IMR-90 (cell line): ENCODE measurements around the gene PI16. TPM values are rescaled to one million over a fixed set of nuclear protein-coding genes. Genes with fewer than 3 reads are reported as not detected.

Source experiments
- ATAC-seq: fragments of 200-7000 bp; cut with Tn5 transposase; 2 replicates; pipeline ENCODE4 v1.9.1; 2020; ENCODE audit warnings: low read depth, mild to moderate bottlenecking, moderate library complexity
- BruUV-seq: library from RNA; stranded (reverse); fragments of 400-500 nt; replicated peaks from 2 replicates; lab custom pipeline; 2021; lab: Mats Ljungman, UMichigan
- CTCF ChIA-PET: fragments of 300-600 bp; formaldehyde crosslinking; extraction: SDS; loops from one replicate; lab custom pipeline; 2021; ENCODE audit warnings: antibody characterized with exemption; lab: Yijun Ruan, JAX
- POLR2A ChIA-PET: fragments of 300-600 bp; sonication (Branson Sonifier 250); formaldehyde crosslinking; loops from one replicate; lab custom pipeline; 2022; ENCODE audit warnings: antibody characterized with exemption; ENCODE audit not compliant: unreplicated experiment; lab: Charles Lee
- DNase-seq: peaks from one replicate; pipeline ENCODE4 v3.0.0; 2013
- H2AFZ ChIP-seq: replicated peaks from 2 replicates; pipeline ENCODE3; 2013; ENCODE audit warnings: low read length, mild to moderate bottlenecking; ENCODE audit not compliant: poor library complexity
- H2AK5ac ChIP-seq: 2 replicates; pipeline ENCODE4 v1.6.1; 2013; ENCODE audit warnings: low read depth, low read length, inconsistent platforms
- H2AK9ac ChIP-seq: replicated peaks from 2 replicates; pipeline ENCODE3; 2013; ENCODE audit warnings: mild to moderate bottlenecking, low read depth, low read length, moderate library complexity; ENCODE audit not compliant: poor library complexity
- H2BK120ac ChIP-seq: 2 replicates; pipeline ENCODE4 v1.6.1; 2013; ENCODE audit warnings: low read depth, low read length, inconsistent platforms
- H2BK15ac ChIP-seq: 3 replicates; pipeline ENCODE4 v1.6.1; 2013; ENCODE audit warnings: low read depth, low read length, inconsistent platforms
- H2BK20ac ChIP-seq: 2 replicates; pipeline ENCODE4 v1.6.1; 2013; ENCODE audit warnings: low read depth, mild to moderate bottlenecking, inconsistent platforms, low read length, moderate library complexity
- H2BK5ac ChIP-seq: 2 replicates; pipeline ENCODE4 v1.6.1; 2013; ENCODE audit warnings: mild to moderate bottlenecking, low read depth, low read length, inconsistent platforms; ENCODE audit not compliant: poor library complexity, severe bottlenecking
- H3K14ac ChIP-seq: replicated peaks from 2 replicates; pipeline ENCODE4 v1.6.1; 2013; ENCODE audit warnings: low read depth, low read length, inconsistent platforms
- H3K18ac ChIP-seq: 2 replicates; pipeline ENCODE4 v1.6.1; 2013; ENCODE audit warnings: low read depth, low read length, control low read depth
- H3K23ac ChIP-seq: 2 replicates; pipeline ENCODE4 v1.6.1; 2013; ENCODE audit warnings: low read depth, low read length, inconsistent platforms
- H3K27ac ChIP-seq: 2 replicates; pipeline ENCODE4 v1.5.1; 2013; ENCODE audit warnings: mild to moderate bottlenecking, control low read depth, low read length; ENCODE audit not compliant: insufficient read depth
- H3K27me3 ChIP-seq: 2 replicates; pipeline ENCODE4 v1.6.1; 2013; ENCODE audit warnings: low read length; ENCODE audit not compliant: control insufficient read depth, insufficient read depth
- H3K36me3 ChIP-seq: 2 replicates; pipeline ENCODE4 v1.6.1; 2013; ENCODE audit warnings: low read length, mixed read lengths; ENCODE audit not compliant: control insufficient read depth, insufficient read depth
- H3K4ac ChIP-seq: 2 replicates; pipeline ENCODE4 v1.6.1; 2013; ENCODE audit warnings: low read depth, low read length, inconsistent platforms
- H3K4me1 ChIP-seq: 2 replicates; pipeline ENCODE4 v1.6.1; 2013; ENCODE audit warnings: low read length, mixed read lengths; ENCODE audit not compliant: control insufficient read depth, insufficient read depth
- H3K4me2 ChIP-seq: 2 replicates; pipeline ENCODE4 v1.6.1; 2013; ENCODE audit warnings: low read depth, mild to moderate bottlenecking, control low read depth, low read length, moderate library complexity
- H3K4me3 ChIP-seq: 2 replicates; pipeline ENCODE4 v1.5.1; 2013; ENCODE audit warnings: low read depth, mild to moderate bottlenecking, control low read depth, low read length, moderate library complexity; ENCODE audit not compliant: insufficient read depth
- H3K56ac ChIP-seq: 2 replicates; pipeline ENCODE4 v1.6.1; 2013; ENCODE audit warnings: low read length, inconsistent platforms; ENCODE audit not compliant: insufficient read depth; ENCODE audit errors: extremely low read depth
- H3K79me1 ChIP-seq, 2 experiments: 2 replicates each; pipeline ENCODE4 v1.6.1; 2013; ENCODE audit warnings: low read length in 2 of 2, inconsistent platforms in 1 of 2, low read depth in 1 of 2
- H3K9ac ChIP-seq: 2 replicates; pipeline ENCODE4 v1.6.1; 2013; ENCODE audit warnings: low read depth, low read length, control low read depth
- H3K9me1 ChIP-seq: 2 replicates; pipeline ENCODE4 v1.6.1; 2013; ENCODE audit warnings: low read length, inconsistent platforms; ENCODE audit not compliant: insufficient read depth
- H3K9me3 ChIP-seq: 2 replicates; pipeline ENCODE4 v1.6.1; 2013; ENCODE audit warnings: low read length; ENCODE audit not compliant: control insufficient read depth, insufficient read depth
- H4K20me1 ChIP-seq: 2 replicates; pipeline ENCODE4 v1.6.1; 2013; ENCODE audit warnings: low read length, inconsistent platforms; ENCODE audit not compliant: insufficient read depth
- H4K5ac ChIP-seq: 2 replicates; pipeline ENCODE4 v1.6.1; 2013; ENCODE audit warnings: mild to moderate bottlenecking, low read depth, low read length, control low read depth
- H4K8ac ChIP-seq, 2 experiments: 2 replicates each; pipeline ENCODE4 v1.6.1; 2013; ENCODE audit warnings: low read depth in 2 of 2, low read length in 2 of 2, control low read depth in 1 of 2, inconsistent platforms in 1 of 2
- H4K91ac ChIP-seq: 2 replicates; pipeline ENCODE4 v1.6.1; 2013; ENCODE audit warnings: low read depth, low read length, inconsistent platforms; ENCODE audit not compliant: insufficient read depth
- CHD1 ChIP-seq: IDR thresholded peaks from 2 replicates; pipeline ENCODE4 v1.6.1; 2012; ENCODE audit warnings: low read depth, low read length, improper control_type of control experiment
- WGBS, 2 experiments: methylation state at CpG; one replicate each; pipeline versions ENCODE4 v1.1.5 to v1.1.7; 2013; ENCODE audit warnings: missing lambda C conversion rate in 2 of 2; ENCODE audit not compliant: insufficient read length in 1 of 2; ENCODE audit errors: extremely low coverage in 2 of 2; 5-methylcytosine and 5-hydroxymethylcytosine counted together
- dilution Hi-C: fragments of 300-500 bp; cut with HindIII; formaldehyde crosslinking; loops from one replicate; pipeline ENCODE4 v1.14.3; 2018; ENCODE audit warnings: low sequenced_read_pairs; ENCODE audit not compliant: unreplicated experiment
- in situ Hi-C: fragments of 300-500 bp; cut with MboI; formaldehyde crosslinking; loops from 3 replicates; pipeline ENCODE4 v1.14.3; 2019; ENCODE audit warnings: low sequenced_read_pairs, inconsistent platforms, mixed read lengths
- intact Hi-C: fragments of 100-400 bp; cut with micrococcal nuclease; formaldehyde crosslinking; loops from 2 replicates; pipeline ENCODE4 v1.10.0; 2022
- polyA plus RNA-seq, 3 experiments: library from polyadenylated mRNA; depleted of rRNA; stranded (reverse); fragments of >200 nt; gene quantifications; 2 replicates each; pipeline ENCODE4 v1.2.3, GENCODE V29; 2012; ENCODE audit warnings: low replicate concordance in 1 of 3
- total RNA-seq: library from RNA; depleted of rRNA; stranded (reverse); fragments of >200 nt; gene quantifications from 2 replicates; pipeline ENCODE4 v1.2.3, GENCODE V29; 2012

The PI16 gene
- total and polyA plus RNA-seq, 2 of the 4 experiments (the other 2 are of a cell fraction): 0.21 TPM; not detected in 1

DNA sequence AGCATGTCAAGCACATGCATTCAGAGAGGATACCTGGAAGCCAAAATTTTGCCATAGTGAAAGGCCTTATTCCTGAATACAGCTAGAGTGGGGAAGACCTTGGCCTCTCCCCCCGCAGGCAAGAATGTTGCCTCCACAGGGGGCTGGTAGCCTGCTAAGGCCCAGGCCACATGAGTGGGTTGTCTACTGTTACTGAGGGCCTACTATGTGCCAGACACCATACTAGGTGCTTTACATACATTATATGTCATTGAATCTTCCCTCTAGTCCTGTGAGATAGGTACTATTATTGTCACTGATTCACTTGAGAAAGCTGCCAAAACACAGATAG lies 642 bp upstream of the PI16 start:
- Histone ChIP-seq H2BK120ac (no peak overlapping the region), H2BK20ac (no peak overlapping the region), H3K9me1 (no peaks in the 10 kb centered on the region), H3K4me2 (no peak overlapping the region), H3K23ac (no peak overlapping the region), H3K56ac (no peak overlapping the region), H4K20me1 (no peaks in the 10 kb centered on the region), H4K91ac (no peak overlapping the region), H2BK5ac (no peak overlapping the region), H3K27ac (no peak overlapping the region), H3K9me3 (no peaks in the 10 kb centered on the region), H3K4me3 (no peak overlapping the region), H2AFZ (no peak overlapping the region), H3K9ac (no peak overlapping the region), H3K14ac (no peak overlapping the region), H3K4ac (no peak overlapping the region), H3K18ac (no peak overlapping the region), H4K5ac (no peak overlapping the region), H2AK5ac (no peak overlapping the region), H2AK9ac (no peak overlapping the region), H4K8ac (no peak overlapping the region), H3K4me1 (peaks cover 5% of the 10 kb centered on the region; the same call in 1 of the 2 replicates), H3K79me1 (no peaks in the 10 kb centered on the region), H3K36me3 (no peaks in the 10 kb centered on the region), H3K27me3 (peaks cover 3% of the 10 kb centered on the region; the same call in 1 of the 2 replicates), H2BK15ac (no peak overlapping the region)
- BruUV-seq: no TSS peak
- intact Hi-C loops (no loop called here), in situ Hi-C loops (no loop called here), dilution Hi-C loops (no loop called here)
- ChIA-PET CTCF (interaction anchor here (1.0 kb wide), 1 partner anchor 33 kb away, joined by 3 read pairs; the partner anchor contains the start of gene MTCH1), POLR2A (no interaction called here)
- ATAC-seq: no peak
- no CpG with 5 or more reads among the region's 1 CpG for WGBS, 2 experiments
- no peak for TF ChIP-seq CHD1
- DNase-seq: no peak
